Neural crest cell (in vitro differentiated cells): ENCODE measurements around the gene OR1D2. TPM values are rescaled to one million over a fixed set of nuclear protein-coding genes. Genes with fewer than 3 reads are reported as not detected.

Experiments used
- DNase-seq: peaks from one replicate; pipeline ENCODE4 v3.0.0; 2021; ENCODE audit warnings: low read depth, mixed read lengths, low spot score
- H3K27ac Mint-ChIP-seq: one replicate; pipeline ENCODE4 v1.8.0; 2021; ENCODE audit warnings: mild to moderate bottlenecking, mixed read lengths; ENCODE audit not compliant: unreplicated experiment
- H3K27me3 Mint-ChIP-seq: 2 replicates; pipeline ENCODE4 v1.8.0; 2021; ENCODE audit warnings: low read depth, mild to moderate bottlenecking, mixed read lengths
- H3K36me3 Mint-ChIP-seq: 2 replicates; pipeline ENCODE4 v1.8.0; 2021; ENCODE audit warnings: low read depth, mild to moderate bottlenecking, mixed read lengths
- H3K4me1 Mint-ChIP-seq: 2 replicates; pipeline ENCODE4 v1.8.0; 2021; ENCODE audit warnings: mixed read lengths
- H3K4me3 Mint-ChIP-seq: one replicate; pipeline ENCODE4 v1.8.0; 2021; ENCODE audit warnings: mild to moderate bottlenecking, mixed read lengths
- H3K9me3 Mint-ChIP-seq: 2 replicates; pipeline ENCODE4 v1.8.0; 2021; ENCODE audit warnings: mixed read lengths
- CTCF ChIP-seq: fragments of 200-600 bp; sonication (generic); conservative IDR thresholded peaks from 2 replicates; pipeline ENCODE4 v1.5.0; 2021; ENCODE audit warnings: antibody characterized with exemption, mild to moderate bottlenecking
- total RNA-seq: library from RNA; stranded (reverse); gene quantifications from 2 replicates; pipeline ENCODE4 v1.2.1, GENCODE V29; 2021

Gene OR1D2
- total RNA-seq, 1 donor from 2014 or later = not detected

- Mint-ChIP-seq H3K4me1 (peaks cover 12% of the 10 kb centered on the region), H3K27me3 (peaks cover 29% of the 10 kb centered on the region), H3K9me3 (no peaks in the 10 kb centered on the region), H3K4me3 (peak overlapping the region; percentile 94), H3K36me3 (no peaks in the 10 kb centered on the region), H3K27ac (no peak overlapping the region)
- DNase-seq = no peak
- no peak for TF ChIP-seq CTCF
These were observed 54.4 kb downstream of the OR1D2 start for GRCh38 chr17:3049705-3050295.

GRCh38 chr17:3048727-3049471 lies 55.3 kb downstream of the OR1D2 start:
- Mint-ChIP-seq H3K9me3 (peaks cover 4% of the 10 kb centered on the region), H3K4me1 (peaks cover 12% of the 10 kb centered on the region), H3K4me3 (peak overlapping the region; percentile 94), H3K27me3 (peaks cover 35% of the 10 kb centered on the region), H3K36me3 (no peaks in the 10 kb centered on the region), H3K27ac (peak overlapping the region; percentile 35)
- DNase-seq = peak; percentile 88
- peak; percentile 84 for TF ChIP-seq CTCF

- TF ChIP-seq CTCF = no peak
- Mint-ChIP-seq H3K4me3 (no peak overlapping the region), H3K9me3 (peaks cover 4% of the 10 kb centered on the region), H3K36me3 (no peaks in the 10 kb centered on the region), H3K27me3 (peaks cover 41% of the 10 kb centered on the region), H3K4me1 (peaks cover 12% of the 10 kb centered on the region), H3K27ac (no peak overlapping the region)
- DNase-seq = no peak
These were observed 57.5 kb downstream of the OR1D2 start for GRCh38 chr17:3046753-3047152.

GRCh38 chr17:3043737-3044365 lies 60.4 kb downstream of the OR1D2 start:
- no peak overlapping the region for H3K27ac Mint-ChIP-seq
- DNase-seq = no peak
- no peaks in the 10 kb centered on the region for H3K36me3 Mint-ChIP-seq
- no peak overlapping the region for H3K4me3 Mint-ChIP-seq
- peak; percentile 44 for TF ChIP-seq CTCF
- peaks cover 4% of the 10 kb centered on the region for H3K9me3 Mint-ChIP-seq
- H3K4me1 Mint-ChIP-seq = peaks cover 9% of the 10 kb centered on the region
- H3K27me3 Mint-ChIP-seq = peaks cover 50% of the 10 kb centered on the region

GRCh38 chr17:3040882-3041281 lies 63.3 kb downstream of the OR1D2 start:
- Mint-ChIP-seq H3K27me3 (peaks cover 35% of the 10 kb centered on the region), H3K36me3 (no peaks in the 10 kb centered on the region), H3K27ac (no peak overlapping the region), H3K9me3 (peaks cover 4% of the 10 kb centered on the region), H3K4me1 (no peaks in the 10 kb centered on the region), H3K4me3 (no peak overlapping the region)
- no peak for TF ChIP-seq CTCF
- DNase-seq = no peak
